Ecto neural progenitor cell (in vitro differentiated cells): Measurements from ENCODE around the gene IPPK.
A peak's percentile ranks its signal among the peaks of the same experiment; 100 is the strongest.

Source experiments
- DNase-seq: peaks from one replicate; pipeline ENCODE4 v3.0.0-alpha.2; 2018; ENCODE audit warnings: low spot score

Gene IPPK, protein sequence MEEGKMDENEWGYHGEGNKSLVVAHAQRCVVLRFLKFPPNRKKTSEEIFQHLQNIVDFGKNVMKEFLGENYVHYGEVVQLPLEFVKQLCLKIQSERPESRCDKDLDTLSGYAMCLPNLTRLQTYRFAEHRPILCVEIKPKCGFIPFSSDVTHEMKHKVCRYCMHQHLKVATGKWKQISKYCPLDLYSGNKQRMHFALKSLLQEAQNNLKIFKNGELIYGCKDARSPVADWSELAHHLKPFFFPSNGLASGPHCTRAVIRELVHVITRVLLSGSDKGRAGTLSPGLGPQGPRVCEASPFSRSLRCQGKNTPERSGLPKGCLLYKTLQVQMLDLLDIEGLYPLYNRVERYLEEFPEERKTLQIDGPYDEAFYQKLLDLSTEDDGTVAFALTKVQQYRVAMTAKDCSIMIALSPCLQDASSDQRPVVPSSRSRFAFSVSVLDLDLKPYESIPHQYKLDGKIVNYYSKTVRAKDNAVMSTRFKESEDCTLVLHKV

GRCh38 chr9:92669890-92670708 lies at the start of gene IPPK:
IPPK (minus strand) TSS chr9:92670131; CDS start chr9:92669988, 143 bp downstream.
- DNase-seq, result peak; percentile 97

GRCh38 chr9:92719028-92719647 lies 49.2 kb upstream of the IPPK start:
- DNase-seq, result no peak

DNA sequence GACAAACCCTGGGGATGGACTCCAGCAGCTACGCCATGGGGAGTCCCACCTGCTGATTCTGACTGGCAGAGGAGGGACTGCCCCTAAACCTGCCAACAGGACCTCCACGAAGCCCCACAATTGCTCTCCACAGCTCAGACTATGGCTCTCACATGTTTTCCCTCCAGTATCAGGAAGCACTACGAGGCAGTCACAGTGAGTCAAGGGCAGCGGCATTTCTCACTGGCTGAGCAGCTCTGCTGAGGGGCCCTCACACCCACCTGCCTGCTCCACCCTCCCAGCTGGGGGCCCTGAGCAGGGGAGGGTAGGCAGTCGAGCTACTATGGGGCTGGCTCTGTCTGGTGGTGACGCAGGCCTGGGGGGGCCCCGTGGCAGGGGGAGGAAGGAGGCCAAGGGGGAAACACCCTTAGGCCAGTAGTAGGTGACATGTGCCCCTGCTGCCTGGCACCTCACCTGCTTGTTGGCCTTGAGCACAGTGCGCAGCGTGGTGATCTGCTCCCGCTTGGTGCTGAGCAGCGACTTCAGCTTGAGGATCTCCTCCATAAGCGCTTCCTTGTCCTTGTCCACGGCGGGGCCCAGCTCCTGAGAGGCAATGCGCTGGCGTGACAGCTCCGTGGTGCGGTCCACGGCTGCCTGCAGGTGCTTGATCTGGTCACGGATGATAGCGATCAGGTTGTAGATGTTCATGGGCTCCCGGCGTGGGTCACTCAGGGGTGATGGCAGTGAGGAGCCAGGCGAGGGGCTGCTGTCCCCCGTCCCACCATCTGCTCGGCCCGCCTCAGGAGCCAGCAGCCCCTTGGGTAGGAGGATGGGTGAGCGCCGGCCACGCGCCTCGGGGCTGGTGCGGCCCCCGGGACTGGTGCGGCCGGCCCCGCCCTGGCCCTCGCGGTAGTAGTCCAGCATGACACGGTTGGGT lies 48.4 kb upstream of the IPPK start:
- DNase-seq, result no peak

DNA sequence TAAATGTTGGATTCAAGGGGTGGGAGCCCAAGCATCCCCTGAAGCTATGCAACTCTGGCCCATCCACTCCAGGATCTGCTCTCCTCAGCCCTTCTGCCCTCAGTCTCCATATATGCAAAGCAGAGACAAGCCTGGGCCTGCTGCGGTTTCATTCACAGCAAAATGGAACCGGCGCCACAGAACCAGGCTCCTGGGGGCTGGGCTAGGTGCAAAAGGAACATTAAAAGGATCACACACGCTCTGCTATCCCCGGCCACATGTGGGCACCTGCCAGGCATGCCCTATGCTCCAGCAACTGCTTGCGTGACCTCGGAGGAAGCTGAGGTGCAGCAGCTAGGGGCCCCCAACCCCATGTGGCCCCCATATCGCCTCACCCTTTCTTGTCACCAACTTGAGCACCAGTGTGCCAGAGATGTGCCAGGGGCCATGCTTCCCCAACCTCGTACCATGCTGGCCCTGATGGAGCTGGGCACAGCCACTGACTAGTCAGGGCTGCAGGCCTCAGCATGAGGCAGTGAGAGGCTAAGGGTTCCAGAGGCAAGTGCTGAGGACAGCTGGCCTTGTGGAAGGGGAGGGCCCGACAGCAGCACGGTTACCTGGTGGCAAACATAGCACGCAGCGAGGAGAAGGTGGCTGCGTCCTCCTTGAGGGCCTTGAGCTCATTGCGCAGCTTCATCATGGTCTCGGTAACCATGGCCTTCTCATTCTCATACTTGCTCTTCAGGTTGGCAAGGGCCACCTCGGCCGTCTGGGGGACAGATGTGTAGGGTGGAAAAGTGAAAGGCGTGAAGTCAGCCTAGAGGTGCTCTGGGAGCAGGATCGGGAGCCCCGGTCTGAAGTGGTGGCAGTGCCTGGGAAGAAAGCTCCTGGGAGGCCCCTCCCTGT lies 47.5 kb upstream of the IPPK start:
- no peak for DNase-seq

DNA sequence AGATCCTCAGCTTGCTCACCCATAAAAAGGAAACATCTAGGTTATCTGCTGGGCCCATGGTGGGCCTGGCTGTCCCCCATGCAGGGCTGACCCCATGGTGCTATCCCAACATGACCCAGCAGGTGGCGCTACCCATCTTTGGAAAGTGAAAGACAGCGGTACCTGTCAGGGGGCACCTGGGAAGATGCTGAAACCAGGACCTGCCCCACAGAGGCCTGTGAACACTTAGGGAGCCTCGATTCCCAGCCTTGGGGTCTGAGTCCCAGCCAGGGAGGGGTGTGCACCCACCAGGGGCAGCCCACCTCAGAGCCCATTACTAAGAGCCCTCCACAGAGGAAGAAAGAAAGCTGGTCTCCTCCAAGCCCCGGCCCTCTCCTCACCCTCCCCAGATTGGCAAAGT lies 46.6 kb upstream of the IPPK start:
- peak; percentile 86 for DNase-seq

- no peak for DNase-seq
Observed at GRCh38 chr9:92715488-92716231, 45.7 kb upstream of the IPPK start.

DNA sequence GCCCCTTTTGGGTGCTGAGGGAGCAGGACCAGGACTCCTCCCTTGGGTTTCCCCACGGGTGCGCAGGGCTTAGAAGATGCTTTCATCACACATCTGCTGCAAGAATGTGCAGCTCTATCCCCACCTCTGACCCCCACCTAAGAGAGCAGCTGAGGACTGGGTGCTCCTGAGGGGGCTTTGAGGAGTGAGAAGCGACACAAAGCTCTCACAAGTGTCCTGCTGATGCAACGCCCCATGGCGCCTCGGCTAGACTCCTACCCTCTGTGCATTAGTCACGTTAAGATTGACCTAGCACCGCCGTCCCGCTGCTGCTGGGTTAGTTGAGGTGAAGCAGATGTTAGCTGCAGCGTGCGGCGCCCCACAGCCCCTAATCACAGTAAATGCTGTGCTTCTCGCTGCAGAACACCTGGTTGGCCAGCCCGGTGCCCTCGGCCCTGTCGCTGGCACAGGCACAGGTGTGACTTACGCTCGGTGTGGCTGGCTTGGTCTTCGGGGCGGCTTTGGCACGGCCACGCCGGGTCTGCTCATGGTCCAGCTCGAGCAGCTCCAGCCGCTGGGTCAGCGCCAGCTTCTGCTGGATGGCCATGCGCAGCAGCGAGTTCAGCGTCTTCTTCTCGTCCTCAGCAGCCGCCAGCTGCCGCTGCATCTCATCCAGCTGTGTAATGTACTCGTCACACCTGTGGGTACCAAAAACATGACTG lies 45.0 kb upstream of the IPPK start:
- no peak for DNase-seq

DNA sequence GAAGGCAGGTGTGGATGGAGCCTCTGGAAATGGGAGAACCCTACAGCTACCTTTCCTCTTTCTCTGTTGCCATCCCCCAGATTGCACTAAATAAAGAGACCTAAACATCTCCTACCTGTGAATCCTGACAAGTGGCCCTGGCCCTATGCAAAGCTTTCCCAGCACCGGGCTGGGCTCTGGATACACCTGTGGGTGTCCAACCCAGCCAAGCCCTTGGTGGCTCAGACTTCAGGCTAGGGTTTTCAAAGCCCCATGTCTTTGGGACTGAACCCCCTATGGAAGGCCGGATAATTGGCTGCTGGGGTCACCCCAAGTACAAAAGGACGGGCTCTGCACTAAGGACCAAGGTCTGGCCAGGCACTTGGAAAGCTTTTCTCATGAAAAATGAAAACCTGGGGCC lies 44.1 kb upstream of the IPPK start:
- DNase-seq, result no peak

- no peak for DNase-seq
Observed at GRCh38 chr9:92713528-92713927, 43.6 kb upstream of the IPPK start.

GRCh38 chr9:92712767-92713166 lies 42.8 kb upstream of the IPPK start:
- no peak for DNase-seq

GRCh38 chr9:92711844-92712243 lies 41.9 kb upstream of the IPPK start:
- no peak for DNase-seq

DNA sequence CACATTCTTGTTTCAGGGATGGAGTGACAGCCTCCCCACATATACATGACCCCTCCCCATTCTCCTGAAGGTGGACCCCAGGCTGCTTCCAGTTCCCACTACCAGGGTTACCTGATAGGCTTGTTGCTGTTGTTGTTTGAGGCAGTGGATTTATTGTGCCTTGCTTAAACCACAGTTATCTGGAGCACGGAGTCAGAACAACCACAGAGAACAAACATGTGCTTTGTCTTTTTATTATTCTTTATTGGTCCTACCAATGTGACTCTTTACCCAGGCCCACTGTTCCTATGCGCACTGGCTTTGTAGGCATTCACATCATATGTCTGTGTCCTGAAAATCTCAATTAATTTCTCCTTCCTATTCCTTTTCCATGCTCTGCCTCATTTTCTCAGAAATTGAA lies 41.2 kb upstream of the IPPK start:
- no peak for DNase-seq

GRCh38 chr9:92710368-92710767 lies 40.4 kb upstream of the IPPK start:
- DNase-seq, result no peak

DNA sequence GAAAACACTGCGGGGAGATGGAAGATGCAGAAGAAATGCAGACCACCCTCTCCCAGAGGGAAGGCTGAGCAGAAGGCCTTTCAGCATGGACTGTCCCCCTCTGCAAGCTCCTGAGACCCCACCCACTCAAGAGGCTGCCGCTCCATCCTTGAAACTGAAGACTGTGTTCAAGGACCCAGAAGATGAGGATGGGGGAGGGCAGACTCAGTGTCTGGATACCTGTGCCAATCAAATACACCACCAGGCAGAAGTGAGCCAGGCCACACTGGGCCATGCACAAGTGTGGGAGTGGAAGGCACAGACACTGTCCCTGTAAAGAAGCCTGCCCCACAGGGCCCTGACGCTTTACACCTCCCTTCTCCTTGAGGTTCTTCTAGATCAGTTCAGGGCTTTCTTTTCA lies 40.0 kb upstream of the IPPK start:
- DNase-seq, result no peak

DNA sequence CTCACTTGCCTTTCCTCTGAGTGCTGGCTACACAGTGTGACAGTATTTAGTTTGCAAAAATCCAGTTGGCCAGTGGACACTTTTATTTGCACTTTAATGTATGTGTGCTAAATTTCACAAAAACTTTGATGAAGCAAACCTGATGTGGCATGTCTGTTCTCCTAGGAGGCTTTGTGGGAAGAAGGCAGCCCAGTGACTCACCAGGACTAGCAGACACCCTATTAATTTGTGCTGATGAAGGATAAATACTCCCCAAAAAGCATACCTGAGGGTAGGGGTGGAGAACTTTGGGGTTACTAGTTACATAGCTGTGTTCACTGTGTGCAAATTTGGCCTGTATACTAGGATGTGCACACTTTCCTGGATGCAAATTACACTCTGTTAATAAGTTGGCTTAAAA lies 39.3 kb upstream of the IPPK start:
- DNase-seq, result no peak

- DNase-seq, result no peak
Observed at GRCh38 chr9:92707530-92707929, 37.6 kb upstream of the IPPK start.

GRCh38 chr9:92706218-92706940 lies 36.4 kb upstream of the IPPK start:
- no peak for DNase-seq

DNA sequence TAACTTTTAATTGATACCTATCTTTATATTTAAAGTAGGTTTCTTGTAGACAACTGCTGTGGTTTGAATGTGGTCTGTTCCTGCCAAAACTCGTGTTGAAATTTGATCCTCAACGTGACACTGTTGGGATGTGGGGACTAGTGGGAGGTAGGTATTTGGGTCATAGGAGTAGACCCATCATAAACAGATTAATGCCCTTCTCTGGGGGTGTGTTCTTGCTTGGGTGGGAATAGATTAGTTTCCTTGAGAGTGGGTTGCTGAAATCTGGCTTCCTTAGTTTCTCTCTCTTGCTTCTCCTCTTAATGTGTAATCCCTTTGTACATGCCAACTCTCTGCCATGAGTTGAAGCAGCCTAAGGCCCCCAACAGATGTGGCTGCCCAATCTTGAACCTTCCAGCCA lies 34.6 kb upstream of the IPPK start:
- no peak for DNase-seq

GRCh38 chr9:92696619-92697018 lies 26.7 kb upstream of the IPPK start:
- no peak for DNase-seq
